Activated naive CD4-positive, alpha-beta T cell treated with anti-CD3 and anti-CD28 coated beads for 36 hours (primary cell): ENCODE measurements around the gene C3orf18. TPM values are rescaled to one million over a fixed set of nuclear protein-coding genes. Genes with fewer than 3 reads are reported as not detected.

ENCODE experiments used
- CTCF ChIA-PET: fragments of 350-600 bp; sonication (Branson Sonifier 250); formaldehyde crosslinking; loops from one replicate; lab custom pipeline; 2021; ENCODE audit warnings: antibody characterized with exemption; lab: Charles Lee
- DNase-seq: peaks from one replicate; pipeline ENCODE4 v3.0.0-alpha.2; 2020
- H3K27ac Mint-ChIP-seq: one replicate; pipeline ENCODE4 v1.8.0; 2021; ENCODE audit warnings: mild to moderate bottlenecking, mixed read lengths
- H3K27me3 Mint-ChIP-seq: one replicate; pipeline ENCODE4 v1.8.0; 2021; ENCODE audit warnings: low read depth, mixed read lengths
- H3K36me3 Mint-ChIP-seq: one replicate; pipeline ENCODE4 v1.8.0; 2021; ENCODE audit warnings: low read depth, mixed read lengths
- H3K4me1 Mint-ChIP-seq: one replicate; pipeline ENCODE4 v1.8.0; 2021; ENCODE audit warnings: low read depth, mixed read lengths
- H3K4me3 Mint-ChIP-seq: one replicate; pipeline ENCODE4 v1.8.0; 2021; ENCODE audit warnings: mild to moderate bottlenecking, moderate library complexity, mixed read lengths
- H3K9me3 Mint-ChIP-seq: one replicate; pipeline ENCODE4 v1.8.0; 2021; ENCODE audit warnings: mixed read lengths
- intact Hi-C: fragments of 100-400 bp; cut with micrococcal nuclease; formaldehyde crosslinking; loops from one replicate; pipeline ENCODE4 v1.15.1; 2023
- total RNA-seq, 2 experiments: library from RNA; stranded (reverse); gene quantifications; one replicate each; pipeline ENCODE4 v1.2.3, GENCODE V29; 2021

C3orf18 gene
- total RNA-seq, 2 experiments from 2014 or later: 3.1 to 3.8 TPM

- Mint-ChIP-seq H3K4me3 (no peak overlapping the region), H3K4me1 (peaks cover 82% of the 10 kb centered on the region), H3K36me3 (peaks cover 24% of the 10 kb centered on the region), H3K9me3 (no peaks in the 10 kb centered on the region), H3K27me3 (no peaks in the 10 kb centered on the region), H3K27ac (peak overlapping the region; percentile 99)
- CTCF ChIA-PET: interaction anchor here (7.2 to 10.7 kb wide), 3 partner anchors 14 to 25 kb away, joined by 94 to 274 read pairs (median 243); partner anchors contain the start of genes C3orf18, CISH, HEMK1 and MAPKAPK3
- intact Hi-C loops: no loop called here
- peak; percentile 10 for DNase-seq
These were observed 19.2 kb upstream of the C3orf18 start for GRCh38 chr3:50586763-50587070.

GRCh38 chr3:50585919-50586762, 18.6 kb upstream of the C3orf18 start:
- Mint-ChIP-seq H3K36me3 (peaks cover 27% of the 10 kb centered on the region), H3K4me3 (no peak overlapping the region)
- CTCF ChIA-PET: interaction anchor here (1.1 to 10.7 kb wide), 5 partner anchors 8 to 26 kb away, joined by 3 to 274 read pairs (median 94); partner anchors contain the start of genes C3orf18, CISH, HEMK1 and MAPKAPK3

GRCh38 chr3:50584391-50584790, 16.8 kb upstream of the C3orf18 start:
- Mint-ChIP-seq H3K36me3 (peaks cover 34% of the 10 kb centered on the region), H3K4me3 (no peak overlapping the region)
- CTCF ChIA-PET: no interaction called here

More at GRCh38 chr3:50585919-50586762, 18.6 kb upstream of the C3orf18 start:
- intact Hi-C loops: no loop called here
- Mint-ChIP-seq H3K4me1 (peaks cover 80% of the 10 kb centered on the region), H3K9me3 (no peaks in the 10 kb centered on the region), H3K27ac (peak overlapping the region; percentile 99), H3K27me3 (no peaks in the 10 kb centered on the region)
- DNase-seq: peak; percentile 80

GRCh38 chr3:50583897-50584296, 16.4 kb upstream of the C3orf18 start:
- no peaks in the 10 kb centered on the region for H3K27me3 Mint-ChIP-seq
- H3K36me3 Mint-ChIP-seq: peaks cover 37% of the 10 kb centered on the region
- peaks cover 68% of the 10 kb centered on the region for H3K4me1 Mint-ChIP-seq
- H3K27ac Mint-ChIP-seq: peak overlapping the region; percentile 14
- H3K4me3 Mint-ChIP-seq: no peak overlapping the region
- intact Hi-C loops: no loop called here
- no peak for DNase-seq
- no peaks in the 10 kb centered on the region for H3K9me3 Mint-ChIP-seq
- CTCF ChIA-PET: no interaction called here

More at GRCh38 chr3:50584391-50584790, 16.8 kb upstream of the C3orf18 start:
- Mint-ChIP-seq H3K27me3 (no peaks in the 10 kb centered on the region), H3K27ac (peak overlapping the region; percentile 46), H3K4me1 (peaks cover 73% of the 10 kb centered on the region), H3K9me3 (no peaks in the 10 kb centered on the region)
- no peak for DNase-seq
- intact Hi-C loops: no loop called here

GRCh38 chr3:50582083-50582482, 14.5 kb upstream of the C3orf18 start:
- intact Hi-C loops: no loop called here
- no peaks in the 10 kb centered on the region for H3K9me3 Mint-ChIP-seq
- H3K27ac Mint-ChIP-seq: no peak overlapping the region
- H3K4me3 Mint-ChIP-seq: no peak overlapping the region
- peaks cover 44% of the 10 kb centered on the region for H3K36me3 Mint-ChIP-seq
- H3K27me3 Mint-ChIP-seq: no peaks in the 10 kb centered on the region
- peaks cover 51% of the 10 kb centered on the region for H3K4me1 Mint-ChIP-seq
- CTCF ChIA-PET: interaction anchor here (1.7 to 2.6 kb wide), 3 partner anchors 11 to 31 kb away, joined by 3 to 8 read pairs (median 8); no protein-coding TSS in a partner anchor
- no peak for DNase-seq

- peaks cover 45% of the 10 kb centered on the region for H3K4me1 Mint-ChIP-seq
- no peak for DNase-seq
- H3K27ac Mint-ChIP-seq: no peak overlapping the region
- intact Hi-C loops: no loop called here
- peaks cover 46% of the 10 kb centered on the region for H3K36me3 Mint-ChIP-seq
- CTCF ChIA-PET: interaction anchor here (0.5 to 2.6 kb wide), 7 partner anchors 8 to 72 kb away, joined by 3 to 8 read pairs (median 4); no protein-coding TSS in a partner anchor
- H3K4me3 Mint-ChIP-seq: no peak overlapping the region
- no peaks in the 10 kb centered on the region for H3K27me3 Mint-ChIP-seq
- H3K9me3 Mint-ChIP-seq: no peaks in the 10 kb centered on the region
These were observed 13.9 kb upstream of the C3orf18 start for GRCh38 chr3:50581459-50581842.

GRCh38 chr3:50580683-50581458, 13.3 kb upstream of the C3orf18 start:
- Mint-ChIP-seq H3K4me3 (no peak overlapping the region), H3K36me3 (peaks cover 49% of the 10 kb centered on the region), H3K27me3 (no peaks in the 10 kb centered on the region), H3K9me3 (no peaks in the 10 kb centered on the region), H3K4me1 (peaks cover 41% of the 10 kb centered on the region), H3K27ac (no peak overlapping the region)
- no peak for DNase-seq
- intact Hi-C loops: no loop called here
- CTCF ChIA-PET: interaction anchor here (0.5 to 2.6 kb wide), 8 partner anchors 9 to 72 kb away, joined by 3 to 8 read pairs (median 4); no protein-coding TSS in a partner anchor

GRCh38 chr3:50577348-50577747, 9.8 kb upstream of the C3orf18 start:
- DNase-seq: no peak
- Mint-ChIP-seq H3K4me1 (peaks cover 51% of the 10 kb centered on the region), H3K36me3 (peaks cover 48% of the 10 kb centered on the region), H3K4me3 (no peak overlapping the region), H3K27me3 (no peaks in the 10 kb centered on the region), H3K27ac (no peak overlapping the region), H3K9me3 (no peaks in the 10 kb centered on the region)
- intact Hi-C loops: no loop called here
- CTCF ChIA-PET: interaction anchor here (1.1 to 13.0 kb wide), 3 partner anchors 12 to 227 kb away, joined by 3 to 274 read pairs (median 20); partner anchors contain the start of genes CYB561D2 and NPRL2

- peaks cover 42% of the 10 kb centered on the region for H3K36me3 Mint-ChIP-seq
- H3K27ac Mint-ChIP-seq: peak overlapping the region; percentile 95
- H3K9me3 Mint-ChIP-seq: no peaks in the 10 kb centered on the region
- H3K27me3 Mint-ChIP-seq: no peaks in the 10 kb centered on the region
- H3K4me3 Mint-ChIP-seq: no peak overlapping the region
- DNase-seq: no peak
- peaks cover 61% of the 10 kb centered on the region for H3K4me1 Mint-ChIP-seq
- CTCF ChIA-PET: interaction anchor here (4.5 to 13.0 kb wide), 3 partner anchors 14 to 38 kb away, joined by 20 to 274 read pairs (median 234); no protein-coding TSS in a partner anchor
- intact Hi-C loops: no loop called here
These were observed 7.8 kb upstream of the C3orf18 start for GRCh38 chr3:50575372-50575771.

- Mint-ChIP-seq H3K27me3 (no peaks in the 10 kb centered on the region), H3K9me3 (no peaks in the 10 kb centered on the region), H3K36me3 (peaks cover 39% of the 10 kb centered on the region), H3K4me1 (peaks cover 63% of the 10 kb centered on the region), H3K27ac (peak overlapping the region; percentile 95), H3K4me3 (no peak overlapping the region)
- DNase-seq: no peak
- intact Hi-C loops: loop anchor here (5.0 kb wide), 2 partner anchors 398 to 928 kb away; partner anchors contain the start of gene DCAF1
- CTCF ChIA-PET: interaction anchor here (0.8 to 13.0 kb wide), 5 partner anchors 15 to 41 kb away, joined by 3 to 274 read pairs (median 20); no protein-coding TSS in a partner anchor
These were observed 6.9 kb upstream of the C3orf18 start for GRCh38 chr3:50574444-50574831.

GRCh38 chr3:50573566-50574443, 6.3 kb upstream of the C3orf18 start:
- DNase-seq: peak; percentile 85
- H3K27ac Mint-ChIP-seq: peak overlapping the region; percentile 95
- H3K9me3 Mint-ChIP-seq: no peaks in the 10 kb centered on the region
- H3K27me3 Mint-ChIP-seq: no peaks in the 10 kb centered on the region
- intact Hi-C loops: loop anchor here (2.0 to 5.0 kb wide), 3 partner anchors 398 to 928 kb away; partner anchors contain the start of gene DCAF1
- peak overlapping the region; percentile 50 for H3K4me3 Mint-ChIP-seq
- peaks cover 63% of the 10 kb centered on the region for H3K4me1 Mint-ChIP-seq
- CTCF ChIA-PET: interaction anchor here (0.8 to 13.0 kb wide), 9 partner anchors 15 to 100 kb away, joined by 3 to 376 read pairs (median 20); partner anchors contain the start of genes CISH, DOCK3 and MAPKAPK3
- H3K36me3 Mint-ChIP-seq: peaks cover 35% of the 10 kb centered on the region
